Loucy (cell line): ENCODE measurements around the gene MYH14.

Source experiments
- CTCF ChIP-seq: fragments of 200-600 bp; sonication (generic); conservative IDR thresholded peaks from 2 replicates; pipeline ENCODE4 v1.5.1; 2014; ENCODE audit warnings: mild to moderate bottlenecking, antibody characterized with exemption, low read length
- EZH2phosphoT487 ChIP-seq: fragments of 200-600 bp; IDR thresholded peaks from 2 replicates; pipeline ENCODE4 v1.6.1; 2018; ENCODE audit warnings: antibody characterized with exemption, mild to moderate bottlenecking, moderate library complexity, borderline replicate concordance

DNA sequence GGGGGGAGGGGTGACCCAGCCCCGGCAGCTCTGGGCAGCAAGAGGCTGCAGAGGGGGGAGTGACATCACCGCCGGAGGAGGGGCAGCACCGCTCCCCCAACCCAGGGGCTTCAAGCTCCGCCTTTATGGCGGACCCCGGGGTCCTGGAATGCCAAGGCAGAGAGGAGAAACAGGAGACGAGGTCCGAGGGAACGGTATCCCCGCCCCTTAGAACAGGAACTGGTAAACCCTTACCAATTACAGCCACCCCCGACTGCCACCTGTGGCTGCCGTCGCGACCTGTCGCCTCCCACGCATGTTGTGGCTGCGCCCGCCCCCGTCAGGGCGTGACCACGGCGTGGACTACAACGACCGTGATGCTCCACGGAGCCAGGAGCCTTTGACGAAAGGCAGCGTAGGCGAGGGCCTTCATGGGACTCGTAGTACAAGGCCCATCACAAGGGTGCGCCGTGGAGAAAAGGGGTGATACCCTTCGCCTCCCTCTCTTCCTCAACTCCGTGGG lies 129.9 kb downstream of the MYH14 start:
- TF ChIP-seq CTCF (no peak), EZH2phosphoT487 (no peak)
